Hepatocyte (in vitro differentiated cells): ENCODE data around the gene LILRA6.

ENCODE experiments used
- EZH2 ChIP-seq: fragments of 200-600 bp; sonication (generic); IDR thresholded peaks from 2 replicates; pipeline ENCODE4 v1.6.1; 2016; ENCODE audit warnings: antibody characterized with exemption, mild to moderate bottlenecking, borderline replicate concordance
- TF ChIP-seq, protein P1 (sequence below): fragments of 200-600 bp; sonication (generic); IDR thresholded peaks from 2 replicates; pipeline ENCODE4 v1.5.1; 2016; ENCODE audit warnings: antibody characterized with exemption, mild to moderate bottlenecking; ENCODE audit not compliant: poor library complexity

DNA sequence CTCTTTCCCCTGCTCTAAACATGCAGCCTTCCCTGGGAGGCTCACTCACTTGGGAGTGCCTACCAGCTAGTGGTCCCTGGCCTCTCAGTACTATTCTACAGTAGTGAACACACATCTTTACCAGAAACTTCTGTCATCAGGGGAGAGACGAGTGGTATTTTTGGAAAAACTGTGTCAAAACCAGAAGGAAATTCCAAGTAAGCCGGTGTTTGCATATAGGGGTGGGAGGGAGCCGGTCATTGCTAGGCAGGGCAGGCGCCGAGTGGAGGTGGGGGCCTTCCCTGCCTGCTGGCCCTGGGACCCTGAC lies 35.0 kb downstream of the LILRA6 start:
- TF ChIP-seq, protein P1, sequence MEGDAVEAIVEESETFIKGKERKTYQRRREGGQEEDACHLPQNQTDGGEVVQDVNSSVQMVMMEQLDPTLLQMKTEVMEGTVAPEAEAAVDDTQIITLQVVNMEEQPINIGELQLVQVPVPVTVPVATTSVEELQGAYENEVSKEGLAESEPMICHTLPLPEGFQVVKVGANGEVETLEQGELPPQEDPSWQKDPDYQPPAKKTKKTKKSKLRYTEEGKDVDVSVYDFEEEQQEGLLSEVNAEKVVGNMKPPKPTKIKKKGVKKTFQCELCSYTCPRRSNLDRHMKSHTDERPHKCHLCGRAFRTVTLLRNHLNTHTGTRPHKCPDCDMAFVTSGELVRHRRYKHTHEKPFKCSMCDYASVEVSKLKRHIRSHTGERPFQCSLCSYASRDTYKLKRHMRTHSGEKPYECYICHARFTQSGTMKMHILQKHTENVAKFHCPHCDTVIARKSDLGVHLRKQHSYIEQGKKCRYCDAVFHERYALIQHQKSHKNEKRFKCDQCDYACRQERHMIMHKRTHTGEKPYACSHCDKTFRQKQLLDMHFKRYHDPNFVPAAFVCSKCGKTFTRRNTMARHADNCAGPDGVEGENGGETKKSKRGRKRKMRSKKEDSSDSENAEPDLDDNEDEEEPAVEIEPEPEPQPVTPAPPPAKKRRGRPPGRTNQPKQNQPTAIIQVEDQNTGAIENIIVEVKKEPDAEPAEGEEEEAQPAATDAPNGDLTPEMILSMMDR: no peak
- no peak for TF ChIP-seq EZH2
